H9 (cell line): ENCODE data around the gene ARG1. TPM values are rescaled to one million over a fixed set of nuclear protein-coding genes. Genes with fewer than 3 reads are reported as not detected.

Experiments
- DNase-seq: peaks from one replicate; pipeline ENCODE4 v3.0.0-alpha.2; 2017
- H2AFZ ChIP-seq: one replicate; pipeline ENCODE4 v1.6.1; 2013; ENCODE audit warnings: mild to moderate bottlenecking, low read length, control low read depth, moderate library complexity
- H2AK5ac ChIP-seq: 2 replicates; pipeline ENCODE4 v1.6.1; 2013; ENCODE audit warnings: low read length, control low read depth, mixed read lengths; ENCODE audit not compliant: insufficient read length
- H2BK120ac ChIP-seq: one replicate; pipeline ENCODE4 v1.6.1; 2013; ENCODE audit warnings: low read depth, mild to moderate bottlenecking, low read length, control low read depth, inconsistent platforms; ENCODE audit not compliant: poor library complexity, severe bottlenecking
- H2BK12ac ChIP-seq: 2 replicates; pipeline ENCODE4 v1.6.1; 2013; ENCODE audit warnings: low read length, control low read depth, mixed read lengths, low read depth; ENCODE audit not compliant: insufficient read length
- H2BK15ac ChIP-seq: 2 replicates; pipeline ENCODE4 v1.6.1; 2013; ENCODE audit warnings: low read depth, low read length, control low read depth
- H2BK20ac ChIP-seq: one replicate; pipeline ENCODE4 v1.6.1; 2013; ENCODE audit warnings: low read depth, mild to moderate bottlenecking, low read length, control low read depth, inconsistent platforms; ENCODE audit not compliant: poor library complexity, severe bottlenecking
- H2BK5ac ChIP-seq: 2 replicates; pipeline ENCODE4 v1.6.1; 2013; ENCODE audit warnings: low read length, control low read depth, mixed read lengths; ENCODE audit not compliant: insufficient read length
- H3K14ac ChIP-seq: 2 replicates; pipeline ENCODE4 v1.6.1; 2013; ENCODE audit warnings: low read length, control low read depth; ENCODE audit not compliant: insufficient read depth
- H3K18ac ChIP-seq: 2 replicates; pipeline ENCODE4 v1.6.1; 2013; ENCODE audit warnings: low read depth, mild to moderate bottlenecking, mixed read lengths, low read length, control low read depth; ENCODE audit not compliant: insufficient read length
- H3K23ac ChIP-seq: 2 replicates; pipeline ENCODE4 v1.6.1; 2013; ENCODE audit warnings: low read length, control low read depth, mixed read lengths, low read depth; ENCODE audit not compliant: insufficient read length
- H3K23me2 ChIP-seq: 2 replicates; pipeline ENCODE4 v1.6.1; 2013; ENCODE audit warnings: low read depth, mild to moderate bottlenecking, mixed read lengths, low read length, control low read depth; ENCODE audit not compliant: insufficient read length, poor library complexity, severe bottlenecking
- H3K27ac ChIP-seq: 2 replicates; pipeline ENCODE4 v1.5.1; 2013; ENCODE audit warnings: low read length, control low read depth, mixed read lengths, low read depth; ENCODE audit not compliant: insufficient read length
- H3K27me3 ChIP-seq: 2 replicates; pipeline ENCODE4 v1.6.1; 2013; ENCODE audit warnings: low read length, control low read depth, inconsistent platforms; ENCODE audit not compliant: insufficient read depth
- H3K4ac ChIP-seq: 2 replicates; pipeline ENCODE4 v1.6.1; 2013; ENCODE audit warnings: low read depth, mild to moderate bottlenecking, control low read depth, inconsistent platforms, low read length, moderate library complexity
- H3K4me1 ChIP-seq: 2 replicates; pipeline ENCODE4 v1.6.1; 2013; ENCODE audit warnings: low read length, control low read depth, inconsistent platforms; ENCODE audit not compliant: insufficient read depth
- H3K4me2 ChIP-seq: 2 replicates; pipeline ENCODE4 v1.6.1; 2013; ENCODE audit warnings: low read length, control low read depth, mixed read lengths; ENCODE audit not compliant: insufficient read length, insufficient read depth
- H3K56ac ChIP-seq: 2 replicates; pipeline ENCODE4 v1.6.1; 2013; ENCODE audit warnings: low read depth, mild to moderate bottlenecking, mixed read lengths, low read length, control low read depth; ENCODE audit not compliant: insufficient read length
- H3K79me1 ChIP-seq: 2 replicates; pipeline ENCODE4 v1.6.1; 2013; ENCODE audit warnings: low read depth, mild to moderate bottlenecking, moderate library complexity, low read length, control low read depth, inconsistent platforms; ENCODE audit not compliant: insufficient read depth, poor library complexity, severe bottlenecking
- H3K79me2 ChIP-seq: 2 replicates; pipeline ENCODE4 v1.6.1; 2013; ENCODE audit warnings: low read length, control low read depth, inconsistent platforms; ENCODE audit not compliant: insufficient read depth
- H3K9ac ChIP-seq: 2 replicates; pipeline ENCODE4 v1.6.1; 2013; ENCODE audit warnings: low read length, control low read depth, mixed read lengths; ENCODE audit not compliant: insufficient read length; ENCODE audit errors: extremely low read depth
- H3K9me3 ChIP-seq: one replicate; pipeline ENCODE4 v1.6.1; 2013; ENCODE audit warnings: low read depth, low read length, inconsistent platforms; ENCODE audit not compliant: control insufficient read depth
- H3T11ph ChIP-seq: one replicate; pipeline ENCODE4 v1.6.1; 2013; ENCODE audit warnings: mild to moderate bottlenecking, low read length, control low read depth, inconsistent platforms
- H4K20me1 ChIP-seq: one replicate; pipeline ENCODE4 v1.6.1; 2013; ENCODE audit not compliant: control insufficient read depth, insufficient read length, insufficient read depth
- H4K5ac ChIP-seq: 2 replicates; pipeline ENCODE4 v1.6.1; 2013; ENCODE audit warnings: low read depth, mild to moderate bottlenecking, mixed read lengths, low read length, control low read depth; ENCODE audit not compliant: insufficient read length
- H4K8ac ChIP-seq: replicated peaks from 2 replicates; pipeline ENCODE4 v1.6.1; 2013; ENCODE audit warnings: low read length, control low read depth, mixed read lengths, low read depth; ENCODE audit not compliant: insufficient read length
- H4K91ac ChIP-seq: 2 replicates; pipeline ENCODE4 v1.6.1; 2013; ENCODE audit warnings: low read depth, mild to moderate bottlenecking, moderate library complexity, mixed read lengths, low read length, control low read depth; ENCODE audit not compliant: insufficient read length
- H3K27ac Mint-ChIP-seq, 3 experiments: 2 replicates in 2 of 3; 3 replicates in 1 of 3; pipeline ENCODE4 v1.8.0; 2020 to 2021; ENCODE audit warnings: mixed read lengths in 3 of 3, mild to moderate bottlenecking in 1 of 3, moderate library complexity in 1 of 3
- H3K27me3 Mint-ChIP-seq: 2 replicates; pipeline ENCODE4 v1.8.0; 2021; ENCODE audit warnings: low read depth, mild to moderate bottlenecking, moderate library complexity, mixed read lengths
- H3K36me3 Mint-ChIP-seq, 3 experiments: 2 replicates in 2 of 3; 3 replicates in 1 of 3; pipeline ENCODE4 v1.8.0; 2020 to 2021; ENCODE audit warnings: low read depth in 3 of 3, mixed read lengths in 3 of 3; ENCODE audit not compliant: insufficient read depth in 1 of 3
- H3K4me1 Mint-ChIP-seq, 2 experiments: 2 replicates each; pipeline ENCODE4 v1.8.0; 2020; ENCODE audit warnings: mixed read lengths in 2 of 2
- H3K4me3 Mint-ChIP-seq, 2 experiments: 2 replicates in 1 of 2; 3 replicates in 1 of 2; pipeline ENCODE4 v1.8.0; 2020 to 2021; ENCODE audit warnings: mild to moderate bottlenecking in 2 of 2, mixed read lengths in 2 of 2, moderate library complexity in 1 of 2
- H3K9me3 Mint-ChIP-seq, 2 experiments: 2 replicates in 1 of 2; 3 replicates in 1 of 2; pipeline ENCODE4 v1.8.0; 2020; ENCODE audit warnings: mild to moderate bottlenecking in 2 of 2, mixed read lengths in 2 of 2, moderate library complexity in 1 of 2
- WGBS: extraction: QIAGEN DNeasy Blood & Tissue Kit; methylation state at CpG from one replicate; pipeline ENCODE4 v1.1.7; 2013; ENCODE audit warnings: missing lambda C conversion rate, low lambda C conversion rate, mixed read lengths; ENCODE audit not compliant: insufficient read length; ENCODE audit errors: extremely low coverage; 5-methylcytosine and 5-hydroxymethylcytosine counted together
- total RNA-seq: library from RNA; stranded (reverse); gene quantifications from 2 replicates; pipeline ENCODE4 v1.2.1, GENCODE V29; 2021
- TF ChIP-seq, protein P1 (sequence below): fragments of 200-600 bp; sonication (generic); conservative IDR thresholded peaks from 3 replicates; pipeline ENCODE4 v1.8.0; 2021; ENCODE audit warnings: antibody characterized with exemption, mild to moderate bottlenecking

ARG1 gene
- total RNA-seq, 1 experiment from 2014 or later = not detected

- Mint-ChIP-seq H3K9me3 (peaks cover under 1 to 8% of the 10 kb centered on the region in 2 experiments; a peak in 4 of 5 replicates), H3K27me3 (no peaks in the 10 kb centered on the region), H3K4me3 (no peak overlapping the region), H3K4me1 (peaks cover 3% of the 10 kb centered on the region in 2 experiments; a peak in 3 of 4 replicates), H3K36me3 (peaks cover 0 to 3% (median 3%) of the 10 kb centered on the region in 3 experiments; a peak in 3 of 7 replicates), H3K27ac (no peak overlapping the region)
- TF ChIP-seq, protein P1, sequence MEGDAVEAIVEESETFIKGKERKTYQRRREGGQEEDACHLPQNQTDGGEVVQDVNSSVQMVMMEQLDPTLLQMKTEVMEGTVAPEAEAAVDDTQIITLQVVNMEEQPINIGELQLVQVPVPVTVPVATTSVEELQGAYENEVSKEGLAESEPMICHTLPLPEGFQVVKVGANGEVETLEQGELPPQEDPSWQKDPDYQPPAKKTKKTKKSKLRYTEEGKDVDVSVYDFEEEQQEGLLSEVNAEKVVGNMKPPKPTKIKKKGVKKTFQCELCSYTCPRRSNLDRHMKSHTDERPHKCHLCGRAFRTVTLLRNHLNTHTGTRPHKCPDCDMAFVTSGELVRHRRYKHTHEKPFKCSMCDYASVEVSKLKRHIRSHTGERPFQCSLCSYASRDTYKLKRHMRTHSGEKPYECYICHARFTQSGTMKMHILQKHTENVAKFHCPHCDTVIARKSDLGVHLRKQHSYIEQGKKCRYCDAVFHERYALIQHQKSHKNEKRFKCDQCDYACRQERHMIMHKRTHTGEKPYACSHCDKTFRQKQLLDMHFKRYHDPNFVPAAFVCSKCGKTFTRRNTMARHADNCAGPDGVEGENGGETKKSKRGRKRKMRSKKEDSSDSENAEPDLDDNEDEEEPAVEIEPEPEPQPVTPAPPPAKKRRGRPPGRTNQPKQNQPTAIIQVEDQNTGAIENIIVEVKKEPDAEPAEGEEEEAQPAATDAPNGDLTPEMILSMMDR = no peak
- no peak overlapping the region for H4K91ac ChIP-seq
- no peak overlapping the region for H3K4me2 ChIP-seq
- H2BK12ac ChIP-seq = no peak overlapping the region
- H4K8ac ChIP-seq = no peak overlapping the region
- H3K27me3 ChIP-seq = no peaks in the 10 kb centered on the region
- no peak overlapping the region for H3K14ac ChIP-seq
- no peaks in the 10 kb centered on the region for H3K4me1 ChIP-seq
- H3K79me2 ChIP-seq = no peaks in the 10 kb centered on the region
- H2BK20ac ChIP-seq = no peak overlapping the region
- H3K18ac ChIP-seq = no peak overlapping the region
- no peak overlapping the region for H3K4ac ChIP-seq
- no CpG with 5 or more reads among the region's 1 CpG for WGBS
- no peak overlapping the region for H4K5ac ChIP-seq
- no peak overlapping the region for H2BK120ac ChIP-seq
- H2BK5ac ChIP-seq = no peak overlapping the region
- no peak overlapping the region for H3K27ac ChIP-seq
- no peaks in the 10 kb centered on the region for H3K9me3 ChIP-seq
- no peak overlapping the region for H3K56ac ChIP-seq
- no peak overlapping the region for H2BK15ac ChIP-seq
- no peaks in the 10 kb centered on the region for H4K20me1 ChIP-seq
- no peak overlapping the region for H3T11ph ChIP-seq
- no peak overlapping the region for H2AFZ ChIP-seq
- no peak overlapping the region for H3K23ac ChIP-seq
- no peak overlapping the region for H3K9ac ChIP-seq
- no peaks in the 10 kb centered on the region for H3K79me1 ChIP-seq
- no peak for DNase-seq
- H3K23me2 ChIP-seq = no peaks in the 10 kb centered on the region
- no peak overlapping the region for H2AK5ac ChIP-seq
Observed at GRCh38 chr6:131523988-131524673, 48.9 kb upstream of the ARG1 start.
